B cell (primary cell): Measurements from ENCODE around the gene ATP1B4. TPM values are rescaled to one million over a fixed set of nuclear protein-coding genes. Genes with fewer than 3 reads are reported as not detected.

Experiments
- ATAC-seq: fragments of 200-7000 bp; cut with Tn5 transposase; one replicate; pipeline ENCODE4 v1.10.0; 2021; ENCODE audit warnings: low read depth, mild to moderate bottlenecking, moderate number of reproducible peaks, moderate library complexity
- CTCF ChIA-PET: fragments of 350-600 bp; sonication (Branson Sonifier 250); formaldehyde crosslinking; loops from one replicate; lab custom pipeline; 2021; ENCODE audit warnings: antibody characterized with exemption, inconsistent platforms; lab: Charles Lee
- POLR2A ChIA-PET: fragments of 350-600 bp; sonication (Branson Sonifier 250); formaldehyde crosslinking; loops from one replicate; lab custom pipeline; 2021; ENCODE audit warnings: antibody characterized with exemption; lab: Charles Lee
- DNase-seq: peaks from one replicate; pipeline ENCODE4 v3.0.0; 2013
- H2AFZ ChIP-seq: 2 replicates; pipeline ENCODE4 v1.6.1; 2012; ENCODE audit warnings: mild to moderate bottlenecking, low read depth, low read length; ENCODE audit not compliant: insufficient read depth, poor library complexity, severe bottlenecking
- H3K27ac ChIP-seq, 2 donors: 1 replicate in 1 of 2; 2 replicates in 1 of 2; pipeline ENCODE4 v1.5.1; 2012 to 2013; ENCODE audit warnings: low read length in 2 of 2, mild to moderate bottlenecking in 2 of 2, moderate library complexity in 1 of 2
- H3K27me3 ChIP-seq, 4 experiments: fragments of 200-600 bp in 1 of 4; sonication (generic) in 1 of 4; replicated peaks in 1 of 4; 1 replicate in 2 of 4; 2 replicates in 2 of 4; pipeline versions ENCODE4 v1.6.1 to v1.7.0; 2013 to 2016; ENCODE audit warnings: low read length in 3 of 4, mild to moderate bottlenecking in 2 of 4, mixed read lengths in 1 of 4, moderate library complexity in 1 of 4; ENCODE audit not compliant: insufficient read depth in 4 of 4, control insufficient read depth in 3 of 4; ENCODE audit errors: control extremely low read depth in 1 of 4
- H3K36me3 ChIP-seq, 2 experiments: replicated peaks in 1 of 2; 1 replicate in 1 of 2; 2 replicates in 1 of 2; pipeline versions ENCODE4 v1.6.1 to v1.7.1; 2013; ENCODE audit warnings: low read length in 1 of 2; ENCODE audit not compliant: insufficient read depth in 2 of 2, control insufficient read depth in 1 of 2; ENCODE audit errors: control extremely low read depth in 1 of 2, extremely low read depth in 1 of 2
- H3K4me1 ChIP-seq, 2 donors: fragments of 200-600 bp in 1 of 2; sonication (generic) in 1 of 2; 1 replicate in 1 of 2; 2 replicates in 1 of 2; pipeline versions ENCODE4 v1.5.1 to v1.6.1; 2013 to 2017; ENCODE audit warnings: low read length in 2 of 2; ENCODE audit not compliant: control insufficient read depth in 2 of 2, insufficient read depth in 2 of 2
- H3K4me2 ChIP-seq: replicated peaks from 2 replicates; pipeline ENCODE3; 2012; ENCODE audit warnings: mild to moderate bottlenecking, low read depth, low read length; ENCODE audit not compliant: poor library complexity, severe bottlenecking
- H3K4me3 ChIP-seq, 5 experiments: fragments of 200-600 bp in 1 of 5; sonication (generic) in 1 of 5; 1 replicate in 3 of 5; 2 replicates in 2 of 5; pipeline versions ENCODE4 v1.5.1 to v1.7.0; 2011 to 2016; ENCODE audit warnings: low read length in 4 of 5, mild to moderate bottlenecking in 4 of 5, low read depth in 2 of 5, control low read depth in 1 of 5, moderate library complexity in 1 of 5; ENCODE audit not compliant: insufficient read depth in 1 of 5; ENCODE audit errors: control extremely low read depth in 1 of 5, extremely low read depth in 1 of 5
- H3K79me2 ChIP-seq: fragments of 200-600 bp; sonication (generic); one replicate; pipeline ENCODE4 v1.6.0; 2016; ENCODE audit warnings: low read length; ENCODE audit not compliant: control insufficient read depth, insufficient read depth
- H3K9ac ChIP-seq: fragments of 200-600 bp; sonication (generic); 2 replicates; pipeline ENCODE4 v1.6.1; 2017; ENCODE audit warnings: mild to moderate bottlenecking, low read length, moderate library complexity
- H3K9me3 ChIP-seq, 3 donors: one replicate each; pipeline versions ENCODE4 v1.6.1 to v1.7.1; 2013; ENCODE audit warnings: low read length in 2 of 3; ENCODE audit not compliant: control insufficient read depth in 2 of 3, insufficient read depth in 1 of 3; ENCODE audit errors: control extremely low read depth in 1 of 3
- H4K20me1 ChIP-seq: 2 replicates; pipeline ENCODE4 v1.6.0; 2012; ENCODE audit warnings: mild to moderate bottlenecking, low read length; ENCODE audit not compliant: insufficient read depth, control insufficient read depth, poor library complexity, severe bottlenecking
- H3K27ac Mint-ChIP-seq: one replicate; pipeline ENCODE4 v1.8.0; 2021; ENCODE audit warnings: mixed read lengths
- H3K27me3 Mint-ChIP-seq: one replicate; pipeline ENCODE4 v1.8.0; 2021; ENCODE audit warnings: mixed read lengths
- H3K4me1 Mint-ChIP-seq: one replicate; pipeline ENCODE4 v1.8.0; 2021; ENCODE audit warnings: mixed read lengths
- H3K4me3 Mint-ChIP-seq: one replicate; pipeline ENCODE4 v1.8.0; 2021; ENCODE audit warnings: mixed read lengths
- H3K9me3 Mint-ChIP-seq: one replicate; pipeline ENCODE4 v1.8.0; 2022; ENCODE audit warnings: mixed read lengths; ENCODE audit not compliant: insufficient read depth
- EZH2 ChIP-seq: IDR thresholded peaks from 2 replicates; pipeline ENCODE4 v1.6.1; 2012; ENCODE audit warnings: borderline replicate concordance, low read depth, mild to moderate bottlenecking, moderate library complexity, low read length; ENCODE audit not compliant: insufficient read depth, poor library complexity, severe bottlenecking
- WGBS: methylation state at CpG from one replicate; pipeline ENCODE4 v1.1.5; 2013; ENCODE audit warnings: missing lambda C conversion rate; ENCODE audit not compliant: insufficient coverage; 5-methylcytosine and 5-hydroxymethylcytosine counted together
- intact Hi-C: fragments of 100-400 bp; cut with micrococcal nuclease; formaldehyde crosslinking; loops from one replicate; pipeline ENCODE4 v1.10.0; 2022
- polyA plus RNA-seq: library from polyadenylated mRNA; depleted of rRNA; stranded (reverse); fragments of >200 nt; gene quantifications from 2 replicates; pipeline ENCODE4 v1.2.3, GENCODE V29; 2012
- total RNA-seq, 2 donors: library from RNA; stranded (reverse); fragments of 120-200 nt in 1 of 2; gene quantifications; 1 replicate in 1 of 2; 2 replicates in 1 of 2; pipeline versions ENCODE4 v1.2.3 to v1.2.4, GENCODE V29; 2013 to 2022
- TF ChIP-seq, protein P1 (sequence below): fragments of 200-600 bp; IDR thresholded peaks from one replicate; pipeline ENCODE4 v1.8.0; 2022; ENCODE audit warnings: antibody characterized with exemption, mild to moderate bottlenecking

Gene ATP1B4
- total and polyA plus RNA-seq, 2 donors (not counting 1 experiment from before 2014, with no cell fraction given) = not detected

DNA sequence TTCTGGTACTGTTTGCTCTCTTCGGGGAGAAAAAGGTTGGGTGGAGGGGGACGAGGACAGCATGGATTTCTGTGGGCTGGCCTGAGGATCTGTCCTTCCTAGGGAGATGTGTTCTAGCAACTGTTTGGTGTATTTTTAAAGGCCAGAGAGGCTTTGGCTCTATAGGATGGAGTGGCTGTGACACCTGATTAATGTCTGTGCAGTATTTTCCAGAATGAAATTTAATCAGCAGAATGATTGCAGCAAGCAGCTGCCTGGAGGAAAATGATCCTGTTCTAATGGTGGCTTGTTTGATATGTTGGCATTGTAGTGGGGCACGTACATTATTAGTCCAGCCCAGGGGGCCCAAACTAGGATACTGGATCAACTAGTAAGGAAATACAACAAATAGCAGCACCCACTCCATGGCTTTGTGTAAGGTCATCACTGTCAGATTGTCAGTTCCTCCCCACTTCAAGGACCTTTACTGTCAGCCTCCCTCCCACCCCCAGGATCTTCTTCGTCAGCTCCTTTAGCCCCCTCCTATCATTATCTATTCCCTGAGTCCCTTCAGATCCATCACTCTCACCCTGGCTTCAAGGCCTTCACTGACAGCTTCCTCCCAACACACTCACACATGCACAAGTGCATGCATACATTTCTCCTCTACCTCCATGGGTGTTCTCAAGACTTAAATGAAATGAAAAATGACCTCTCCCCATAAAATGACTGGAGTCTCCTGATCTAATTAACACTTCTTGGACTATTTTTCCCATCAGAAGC is 40.2 kb upstream of the ATP1B4 start:
- TF ChIP-seq, protein P1, sequence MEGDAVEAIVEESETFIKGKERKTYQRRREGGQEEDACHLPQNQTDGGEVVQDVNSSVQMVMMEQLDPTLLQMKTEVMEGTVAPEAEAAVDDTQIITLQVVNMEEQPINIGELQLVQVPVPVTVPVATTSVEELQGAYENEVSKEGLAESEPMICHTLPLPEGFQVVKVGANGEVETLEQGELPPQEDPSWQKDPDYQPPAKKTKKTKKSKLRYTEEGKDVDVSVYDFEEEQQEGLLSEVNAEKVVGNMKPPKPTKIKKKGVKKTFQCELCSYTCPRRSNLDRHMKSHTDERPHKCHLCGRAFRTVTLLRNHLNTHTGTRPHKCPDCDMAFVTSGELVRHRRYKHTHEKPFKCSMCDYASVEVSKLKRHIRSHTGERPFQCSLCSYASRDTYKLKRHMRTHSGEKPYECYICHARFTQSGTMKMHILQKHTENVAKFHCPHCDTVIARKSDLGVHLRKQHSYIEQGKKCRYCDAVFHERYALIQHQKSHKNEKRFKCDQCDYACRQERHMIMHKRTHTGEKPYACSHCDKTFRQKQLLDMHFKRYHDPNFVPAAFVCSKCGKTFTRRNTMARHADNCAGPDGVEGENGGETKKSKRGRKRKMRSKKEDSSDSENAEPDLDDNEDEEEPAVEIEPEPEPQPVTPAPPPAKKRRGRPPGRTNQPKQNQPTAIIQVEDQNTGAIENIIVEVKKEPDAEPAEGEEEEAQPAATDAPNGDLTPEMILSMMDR = no peak
- intact Hi-C loops = no loop called here
- Histone ChIP-seq H3K27ac (no peak overlapping the region), H3K79me2 (no peaks in the 10 kb centered on the region), H3K27me3 (peaks cover 0 to 6% (median 0%) of the 10 kb centered on the region in 4 experiments), H3K4me3 (no peak overlapping the region), H3K9ac (no peak overlapping the region), H3K36me3 (no peaks in the 10 kb centered on the region), H3K4me1 (no peaks in the 10 kb centered on the region), H3K4me2 (no peak overlapping the region), H2AFZ (no peak overlapping the region), H3K9me3 (no peaks in the 10 kb centered on the region), H4K20me1 (no peaks in the 10 kb centered on the region)
- Mint-ChIP-seq H3K4me1 (no peaks in the 10 kb centered on the region), H3K27me3 (peaks cover 6% of the 10 kb centered on the region), H3K9me3 (no peaks in the 10 kb centered on the region), H3K4me3 (no peak overlapping the region), H3K27ac (no peak overlapping the region)
- ATAC-seq (no peak), DNase-seq (no peak)
- 94% methylated on average over 2 of the region's 4 CpGs for WGBS
- ChIA-PET POLR2A (no interaction called here), CTCF (interaction anchor here (0.6 to 1.1 kb wide), 2 partner anchors 9 to 312 kb away, joined by 3 read pairs; no protein-coding TSS in a partner anchor)

DNA sequence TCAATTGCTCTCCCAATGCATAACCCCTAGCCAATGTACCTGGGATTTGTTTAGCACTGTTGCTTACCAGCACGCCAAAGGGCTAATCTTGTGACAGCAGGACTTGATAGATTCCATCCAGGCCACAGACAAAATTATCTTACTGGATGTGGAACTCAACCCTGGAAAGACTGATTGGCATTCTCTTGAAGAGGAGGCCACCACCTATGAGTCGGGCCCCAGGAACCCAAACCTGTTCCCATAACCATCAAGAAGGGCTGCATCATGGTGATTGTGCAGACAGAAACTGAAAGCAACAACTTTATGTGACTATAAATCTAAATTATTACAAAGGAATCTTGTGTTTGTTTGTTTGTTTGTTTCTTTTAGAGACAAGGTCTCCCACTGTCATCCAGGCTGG is 30.8 kb upstream of the ATP1B4 start:
- Mint-ChIP-seq H3K27me3 (peaks cover 8% of the 10 kb centered on the region), H3K9me3 (no peaks in the 10 kb centered on the region), H3K4me1 (no peaks in the 10 kb centered on the region), H3K4me3 (no peak overlapping the region), H3K27ac (no peak overlapping the region)
- Histone ChIP-seq H3K4me1 (no peaks in the 10 kb centered on the region), H3K79me2 (no peaks in the 10 kb centered on the region), H3K9me3 (peaks cover 0 to 3% (median 0%) of the 10 kb centered on the region in 3 donors), H3K27ac (no peak overlapping the region), H3K27me3 (no peaks in the 10 kb centered on the region), H2AFZ (no peak overlapping the region), H4K20me1 (no peaks in the 10 kb centered on the region), H3K4me2 (no peak overlapping the region), H3K9ac (no peak overlapping the region), H3K4me3 (no peak overlapping the region), H3K36me3 (no peaks in the 10 kb centered on the region)
- intact Hi-C loops = no loop called here
- TF ChIP-seq, protein P1 = no peak
- TF ChIP-seq EZH2 = no peak
- ATAC-seq = no peak
- POLR2A ChIA-PET = no interaction called here
- CTCF ChIA-PET = interaction anchor here (0.6 kb wide), 1 partner anchor 56 kb away, joined by 3 read pairs; no protein-coding TSS in a partner anchor
- WGBS = 80% methylated on average over 1 of the region's 2 CpGs
- DNase-seq = no peak
